ENCODE data around the gene CDH3. TPM values are rescaled to one million over a fixed set of nuclear protein-coding genes. Genes with fewer than 3 reads are reported as not detected.

The CDH3 gene
- total RNA-seq, 1 donor from 2014 or later, result not detected

- intact Hi-C loops (cut with DNase I), result no loop called here
- no peaks in the 10 kb centered on the region for H3K36me3 ChIP-seq
- H3K27me3 ChIP-seq, result no peaks in the 10 kb centered on the region
- H3K9me3 ChIP-seq, result no peaks in the 10 kb centered on the region
- no peak for TF ChIP-seq CTCF (IDR thresholded peaks at IDR 0.05)
- no peak overlapping the region for H3K27ac ChIP-seq
- DNase-seq (ENCODE audit: low spot score in 2 of 2), result no peak
- no peaks in the 10 kb centered on the region for H3K4me1 ChIP-seq
- H3K4me3 ChIP-seq, result no peak overlapping the region
Observed at GRCh38 chr16:68668266-68668665, 23.2 kb downstream of the CDH3 start.

GRCh38 chr16:68676113-68676860, 31.2 kb downstream of the CDH3 start:
- DNase-seq (ENCODE audit: low spot score in 2 of 2), result no peak
- Histone ChIP-seq H3K4me3 (no peak overlapping the region), H3K27ac (no peak overlapping the region), H3K36me3 (no peaks in the 10 kb centered on the region), H3K27me3 (no peaks in the 10 kb centered on the region), H3K9me3 (no peaks in the 10 kb centered on the region), H3K4me1 (no peaks in the 10 kb centered on the region)
- no peak for TF ChIP-seq CTCF (IDR thresholded peaks at IDR 0.05)
- intact Hi-C loops (cut with DNase I), result no loop called here

- no peak for DNase-seq (ENCODE audit: low spot score in 2 of 2)
- Histone ChIP-seq H3K4me1 (no peaks in the 10 kb centered on the region), H3K36me3 (no peaks in the 10 kb centered on the region), H3K27ac (no peak overlapping the region), H3K27me3 (no peaks in the 10 kb centered on the region), H3K9me3 (no peaks in the 10 kb centered on the region), H3K4me3 (no peak overlapping the region)
- no peak for TF ChIP-seq CTCF (IDR thresholded peaks at IDR 0.05)
- intact Hi-C loops (cut with DNase I), result no loop called here
Observed at GRCh38 chr16:68681038-68681437, 35.9 kb downstream of the CDH3 start.

GRCh38 chr16:68685685-68686478, 40.8 kb downstream of the CDH3 start:
- intact Hi-C loops (cut with DNase I), result no loop called here
- Histone ChIP-seq H3K27me3 (no peaks in the 10 kb centered on the region), H3K27ac (no peak overlapping the region), H3K9me3 (no peaks in the 10 kb centered on the region), H3K36me3 (no peaks in the 10 kb centered on the region), H3K4me1 (no peaks in the 10 kb centered on the region), H3K4me3 (no peak overlapping the region)
- no peak for DNase-seq (ENCODE audit: low spot score in 2 of 2)
- TF ChIP-seq CTCF (IDR thresholded peaks at IDR 0.05), result no peak

GRCh38 chr16:68686905-68687304, 41.8 kb downstream of the CDH3 start:
- H3K4me1 ChIP-seq, result no peaks in the 10 kb centered on the region
- TF ChIP-seq CTCF (IDR thresholded peaks at IDR 0.05), result no peak
- H3K9me3 ChIP-seq, result no peaks in the 10 kb centered on the region
- H3K27me3 ChIP-seq, result no peaks in the 10 kb centered on the region
- no peak overlapping the region for H3K4me3 ChIP-seq
- intact Hi-C loops (cut with DNase I), result no loop called here
- DNase-seq (ENCODE audit: low spot score in 2 of 2), result no peak
- H3K36me3 ChIP-seq, result no peaks in the 10 kb centered on the region
- H3K27ac ChIP-seq, result no peak overlapping the region
